GM12865 (cell line): ENCODE data around the gene PGS1.

ENCODE experiments used
- DNase-seq: peaks from one replicate; pipeline ENCODE4 v3.0.0; 2010; ENCODE audit warnings: low read depth
- H3K4me3 ChIP-seq: 2 replicates; pipeline ENCODE4 v1.5.1; 2011; ENCODE audit warnings: mild to moderate bottlenecking, low read depth, low read length, control low read depth
- CTCF ChIP-seq: IDR thresholded peaks from 2 replicates; pipeline ENCODE4 v1.5.1; 2011; ENCODE audit warnings: low read length, control low read depth, low read depth, inconsistent platforms; ENCODE audit not compliant: insufficient read depth; ENCODE audit errors: missing control alignments

The PGS1 gene

GRCh38 chr17:78448356-78448993, 70.0 kb downstream of the PGS1 start:
- TF ChIP-seq CTCF = peak; percentile 19
- no peak for DNase-seq
- H3K4me3 ChIP-seq = no peak overlapping the region

GRCh38 chr17:78449983-78450595, 71.6 kb downstream of the PGS1 start:
- H3K4me3 ChIP-seq = no peak overlapping the region
- no peak for TF ChIP-seq CTCF
- no peak for DNase-seq

GRCh38 chr17:78450696-78451345, 72.4 kb downstream of the PGS1 start:
- no peak for TF ChIP-seq CTCF
- DNase-seq = no peak
- H3K4me3 ChIP-seq = no peak overlapping the region

- no peak overlapping the region for H3K4me3 ChIP-seq
- no peak for TF ChIP-seq CTCF
- no peak for DNase-seq
Measured at GRCh38 chr17:78451753-78452152, 73.3 kb downstream of the PGS1 start.

- no peak for TF ChIP-seq CTCF
- no peak for DNase-seq
- no peak overlapping the region for H3K4me3 ChIP-seq
Measured at GRCh38 chr17:78454346-78454745, 75.9 kb downstream of the PGS1 start.

GRCh38 chr17:78458091-78458490, 79.6 kb downstream of the PGS1 start:
- TF ChIP-seq CTCF = no peak
- no peak overlapping the region for H3K4me3 ChIP-seq
- DNase-seq = no peak
